Caco-2 (cell line): ENCODE results near the gene PKN1. TPM values are rescaled to one million over a fixed set of nuclear protein-coding genes. Genes with fewer than 3 reads are reported as not detected.

Experiments
- Bru-seq: library from RNA; stranded (reverse); fragments of 400-500 nt; gene quantifications from one replicate; lab custom pipeline; 2021; lab: Mats Ljungman, UMichigan
- BruChase-seq, 2 experiments: library from RNA; stranded (reverse); fragments of 400-500 nt; gene quantifications; one replicate each; lab custom pipeline; 2021; lab: Mats Ljungman, UMichigan
- BruUV-seq: library from RNA; stranded (reverse); fragments of 400-500 nt; replicated peaks from 2 replicates; lab custom pipeline; 2021; lab: Mats Ljungman, UMichigan
- CTCF ChIA-PET: fragments of 300-600 bp; sonication (Branson Sonifier 250); formaldehyde crosslinking; loops from one replicate; lab custom pipeline; 2022; ENCODE audit warnings: antibody characterized with exemption; lab: Charles Lee
- POLR2A ChIA-PET: fragments of 300-600 bp; sonication (Branson Sonifier 250); formaldehyde crosslinking; loops from one replicate; lab custom pipeline; 2022; ENCODE audit warnings: antibody characterized with exemption; lab: Charles Lee
- DNase-seq, 2 experiments: peaks; one replicate each; pipeline versions ENCODE4 v3.0.0 to v3.0.0-alpha.2; 2020 to 2022
- H3K27me3 ChIP-seq: replicated peaks from 2 replicates; pipeline ENCODE4 v1.6.0; 2011; ENCODE audit warnings: low read length; ENCODE audit not compliant: control insufficient read depth, insufficient read depth
- H3K36me3 ChIP-seq: 2 replicates; pipeline ENCODE4 v1.5.1; 2011; ENCODE audit warnings: low read length; ENCODE audit not compliant: control insufficient read depth, insufficient read depth
- H3K4me1 ChIP-seq: fragments of 250-450 bp; sonication (Bioruptor Pico); 2 replicates; pipeline ENCODE4 v1.5.1; 2020; ENCODE audit warnings: mild to moderate bottlenecking
- H3K4me3 ChIP-seq: 2 replicates; pipeline ENCODE4 v1.5.1; 2011; ENCODE audit warnings: low read depth, mild to moderate bottlenecking, control low read depth, low read length
- H3K9me3 ChIP-seq: fragments of 250-450 bp; sonication (Bioruptor Pico); 2 replicates; pipeline ENCODE4 v1.5.1; 2020; ENCODE audit warnings: mild to moderate bottlenecking, moderate library complexity
- H3K27ac Mint-ChIP-seq: one replicate; pipeline ENCODE4 v1.8.0; 2022; ENCODE audit warnings: mixed read lengths; ENCODE audit not compliant: unreplicated experiment
- H3K27me3 Mint-ChIP-seq: one replicate; pipeline ENCODE4 v1.8.0; 2022; ENCODE audit warnings: mixed read lengths; ENCODE audit not compliant: insufficient read depth, unreplicated experiment
- H3K36me3 Mint-ChIP-seq: one replicate; pipeline ENCODE4 v1.8.0; 2022; ENCODE audit warnings: mild to moderate bottlenecking, mixed read lengths; ENCODE audit not compliant: insufficient read depth, unreplicated experiment
- H3K4me1 Mint-ChIP-seq: one replicate; pipeline ENCODE4 v1.8.0; 2022; ENCODE audit warnings: low read depth, mixed read lengths; ENCODE audit not compliant: unreplicated experiment
- H3K4me3 Mint-ChIP-seq: one replicate; pipeline ENCODE4 v1.8.0; 2022; ENCODE audit warnings: mild to moderate bottlenecking, moderate library complexity, mixed read lengths; ENCODE audit not compliant: unreplicated experiment
- H3K9me3 Mint-ChIP-seq: one replicate; pipeline ENCODE4 v1.8.0; 2022; ENCODE audit warnings: mixed read lengths; ENCODE audit not compliant: unreplicated experiment
- intact Hi-C: fragments of 100-400 bp; cut with micrococcal nuclease; formaldehyde crosslinking; loops from one replicate; pipeline ENCODE4 v1.10.0; 2022; ENCODE audit not compliant: unreplicated experiment
- long read RNA-seq: library from polyadenylated mRNA; stranded (forward); transcript quantifications from one replicate; pipeline ENCODE4 v2.0.0, GENCODE V29; 2022
- total RNA-seq: library from RNA; stranded (reverse); gene quantifications from 2 replicates; pipeline ENCODE4 v1.2.3, GENCODE V29; 2022
- TF ChIP-seq, protein P1 (sequence below), 2 experiments: fragments of 200-600 bp in 1 of 2; IDR thresholded peaks; 1 replicate in 1 of 2; 2 replicates in 1 of 2; pipeline versions ENCODE4 v1.5.1 to v1.8.0; 2011 to 2022; ENCODE audit warnings: antibody characterized with exemption in 1 of 2, control low read depth in 1 of 2, inconsistent platforms in 1 of 2, low read depth in 1 of 2, low read length in 1 of 2, mild to moderate bottlenecking in 1 of 2, moderate library complexity in 1 of 2; ENCODE audit not compliant: insufficient read depth in 1 of 2, severe bottlenecking in 1 of 2, unreplicated experiment in 1 of 2

The PKN1 gene
- total RNA-seq, result 102 and 105 TPM in 2 replicates
- Bru-seq, nascent RNA, result percentile 51 among the genes with signal in this experiment
- percentile 53 among the genes with signal in this experiment for BruChase-seq, experiment 1, labeled RNA remaining after a 2-hour chase
- percentile 62 among the genes with signal in this experiment for BruChase-seq, experiment 2, labeled RNA remaining after a 6-hour chase
- long read RNA-seq, transcript PKN1-201 (22 exons, 3,069 nt), result major isoform, 122 of 157 reads
- long read RNA-seq, partial matches to known transcripts, result 23 of 157 reads
- long read RNA-seq, other reads (novel, unspliced or antisense), result 12 of 157 reads

DNA sequence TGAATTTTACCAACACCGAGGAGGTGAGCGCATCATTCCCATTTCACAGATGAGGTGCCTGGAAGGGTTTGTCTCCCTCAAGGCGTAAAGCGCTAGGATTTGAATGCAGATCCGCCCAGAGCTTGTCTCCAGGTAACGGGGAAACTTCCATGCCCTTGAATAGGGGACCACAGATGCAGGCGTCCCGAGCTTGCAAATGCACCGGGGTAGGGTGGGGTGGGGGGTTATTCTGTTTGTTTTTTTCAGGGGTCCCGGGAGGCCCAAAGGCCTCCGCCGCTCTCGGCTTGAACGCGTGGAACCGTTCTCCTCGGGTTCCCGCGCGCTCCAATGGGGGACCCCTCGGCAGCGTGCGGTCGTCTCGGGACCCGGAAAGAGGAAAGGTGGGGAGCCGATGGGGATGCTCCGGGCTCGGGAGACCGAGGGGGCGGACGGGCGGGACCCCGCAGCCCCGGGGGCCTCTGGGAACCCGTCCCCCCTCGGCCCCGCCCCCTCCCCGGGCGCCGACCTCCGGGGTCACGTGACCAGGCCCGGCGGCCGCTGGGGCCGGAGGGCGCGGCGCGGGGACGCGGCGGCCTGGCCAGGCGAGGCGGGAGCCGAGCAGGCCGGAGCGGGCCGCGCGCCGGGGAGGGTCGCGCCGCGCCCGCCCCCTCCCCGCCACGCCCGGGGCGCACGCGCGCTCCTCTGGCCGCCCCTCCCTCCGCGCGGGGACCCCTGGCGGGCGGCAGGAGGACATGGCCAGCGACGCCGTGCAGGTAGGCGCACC is at the start of gene PKN1:
Gene PKN1, plus strand, starts transcription at position 516 of the 763 bp plus-strand sequence. Its CDS starts 216 bp downstream, at position 732.
- no peaks in the 10 kb centered on the region for H3K9me3 Mint-ChIP-seq
- peak within 1 kb of the TSS; percentile 60 for H3K4me3 Mint-ChIP-seq
- intact Hi-C loops, result no loop called here
- H3K27me3 Mint-ChIP-seq, result no peaks in the 10 kb centered on the region
- peak within 1 kb of the TSS; percentile 53 for H3K27ac Mint-ChIP-seq
- ChIA-PET POLR2A (no interaction called here), CTCF (interaction anchor here (0.7 to 1.0 kb wide), 3 partner anchors 27 to 296 kb away, joined by 5 read pairs; partner anchors contain the start of gene ASF1B)
- H3K4me3 ChIP-seq, result peak within 1 kb of the TSS; percentile 56
- H3K27me3 ChIP-seq, result no peaks in the 10 kb centered on the region
- TF ChIP-seq, protein P1, sequence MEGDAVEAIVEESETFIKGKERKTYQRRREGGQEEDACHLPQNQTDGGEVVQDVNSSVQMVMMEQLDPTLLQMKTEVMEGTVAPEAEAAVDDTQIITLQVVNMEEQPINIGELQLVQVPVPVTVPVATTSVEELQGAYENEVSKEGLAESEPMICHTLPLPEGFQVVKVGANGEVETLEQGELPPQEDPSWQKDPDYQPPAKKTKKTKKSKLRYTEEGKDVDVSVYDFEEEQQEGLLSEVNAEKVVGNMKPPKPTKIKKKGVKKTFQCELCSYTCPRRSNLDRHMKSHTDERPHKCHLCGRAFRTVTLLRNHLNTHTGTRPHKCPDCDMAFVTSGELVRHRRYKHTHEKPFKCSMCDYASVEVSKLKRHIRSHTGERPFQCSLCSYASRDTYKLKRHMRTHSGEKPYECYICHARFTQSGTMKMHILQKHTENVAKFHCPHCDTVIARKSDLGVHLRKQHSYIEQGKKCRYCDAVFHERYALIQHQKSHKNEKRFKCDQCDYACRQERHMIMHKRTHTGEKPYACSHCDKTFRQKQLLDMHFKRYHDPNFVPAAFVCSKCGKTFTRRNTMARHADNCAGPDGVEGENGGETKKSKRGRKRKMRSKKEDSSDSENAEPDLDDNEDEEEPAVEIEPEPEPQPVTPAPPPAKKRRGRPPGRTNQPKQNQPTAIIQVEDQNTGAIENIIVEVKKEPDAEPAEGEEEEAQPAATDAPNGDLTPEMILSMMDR (IDR thresholded peaks at IDR 0.05; ENCODE audit: insufficient read depth in 1 of 2, low read depth in 1 of 2, low read length in 1 of 2, severe bottlenecking in 1 of 2, unreplicated experiment in 1 of 2), result peak in 1 of 2 experiments; percentile 12
- no peaks in the 10 kb centered on the region for H3K36me3 Mint-ChIP-seq
- no peaks in the 10 kb centered on the region; the same call in 1 of the 2 replicates for H3K36me3 ChIP-seq
- peaks cover 18% of the 10 kb centered on the region for H3K4me1 ChIP-seq
- H3K4me1 Mint-ChIP-seq, result peaks cover 17% of the 10 kb centered on the region
- BruUV-seq, result no TSS peak
- H3K9me3 ChIP-seq, result no peaks in the 10 kb centered on the region
- DNase-seq, result peak; percentile 52 to 78

DNA sequence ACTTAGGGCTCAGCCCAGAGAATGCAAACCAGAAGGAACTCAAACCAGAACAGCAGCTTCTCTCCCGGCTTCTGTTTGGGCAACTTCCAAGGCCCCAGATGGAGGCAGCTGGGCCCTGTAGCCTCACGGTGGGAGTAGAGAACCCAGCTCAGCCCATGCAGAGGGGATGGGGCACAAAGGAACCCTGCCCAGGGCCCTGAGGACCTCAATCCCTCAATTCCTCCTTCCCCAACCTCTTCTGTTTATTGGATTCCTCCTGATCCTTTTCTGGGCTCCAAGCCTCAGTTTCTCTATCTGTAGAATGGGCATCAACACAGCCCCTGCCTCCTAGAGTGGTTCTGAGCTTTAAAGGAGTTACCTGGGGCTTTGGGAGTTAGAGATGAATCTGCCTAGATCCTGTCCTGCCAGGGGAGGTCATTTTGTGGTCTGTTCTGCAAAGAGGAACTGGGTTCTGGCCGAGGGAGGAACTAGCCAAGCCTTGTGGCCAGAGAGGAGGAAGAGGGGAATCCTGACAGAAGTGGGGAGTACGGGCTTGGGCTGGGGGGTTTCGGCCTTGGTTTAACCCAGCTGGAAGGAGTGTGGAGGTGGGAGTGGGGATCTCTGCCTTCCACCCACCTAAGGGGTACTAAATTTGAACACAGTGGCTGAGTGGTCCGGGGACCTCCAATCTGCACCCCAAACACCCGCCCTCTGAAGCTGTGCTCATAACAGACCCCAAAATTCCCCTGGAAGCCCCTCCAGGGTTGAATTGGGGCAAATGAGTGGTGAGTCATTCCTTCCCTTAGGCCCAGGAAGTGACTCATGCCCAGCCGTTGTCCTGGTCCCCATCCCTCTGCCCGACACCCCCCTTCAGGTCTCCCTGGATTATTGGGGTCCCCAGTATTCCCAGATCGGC is 49.2 kb upstream of the PKN1 start:
- CTCF ChIA-PET, result interaction anchor here (0.6 kb wide), 1 partner anchor 89 kb away, joined by 4 read pairs; no protein-coding TSS in a partner anchor
- DNase-seq, result no peak
- peak overlapping the region; percentile 34 for H3K27ac Mint-ChIP-seq
- TF ChIP-seq, protein P1 (IDR thresholded peaks at IDR 0.05; ENCODE audit: insufficient read depth in 1 of 2, low read depth in 1 of 2, low read length in 1 of 2, severe bottlenecking in 1 of 2, unreplicated experiment in 1 of 2), result no peak
- H3K4me1 Mint-ChIP-seq, result peaks cover 13% of the 10 kb centered on the region
- H3K36me3 Mint-ChIP-seq, result peaks cover 10% of the 10 kb centered on the region
- Histone ChIP-seq H3K4me3 (no peak overlapping the region), H3K4me1 (peaks cover 8% of the 10 kb centered on the region), H3K36me3 (no peaks in the 10 kb centered on the region), H3K9me3 (no peaks in the 10 kb centered on the region), H3K27me3 (no peaks in the 10 kb centered on the region)
- intact Hi-C loops, result no loop called here
- no peaks in the 10 kb centered on the region for H3K9me3 Mint-ChIP-seq
- no peaks in the 10 kb centered on the region for H3K27me3 Mint-ChIP-seq
- H3K4me3 Mint-ChIP-seq, result no peak overlapping the region
- POLR2A ChIA-PET, result no interaction called here
- no TSS peak for BruUV-seq
